HG03045 (cell line): ENCODE measurements around the gene CTU2.

Experiments
- ATAC-seq: cut with Tn5 transposase; IDR thresholded peaks from one replicate; pipeline ENCODE4 v1.9.1; 2021; ENCODE audit warnings: mild to moderate bottlenecking, moderate library complexity; ENCODE audit not compliant: unreplicated experiment

The CTU2 gene

GRCh38 chr16:88742896-88743605 lies 36.7 kb downstream of the CTU2 start:
- ATAC-seq: no peak

GRCh38 chr16:88743693-88744576 lies 37.6 kb downstream of the CTU2 start:
- no peak for ATAC-seq

GRCh38 chr16:88744577-88745521 lies 38.5 kb downstream of the CTU2 start:
- no peak for ATAC-seq

GRCh38 chr16:88746506-88746905 lies 40.2 kb downstream of the CTU2 start:
- no peak for ATAC-seq

- no peak for ATAC-seq
Observed at GRCh38 chr16:88747588-88748301, 41.4 kb downstream of the CTU2 start.

GRCh38 chr16:88748364-88748763 lies 42.1 kb downstream of the CTU2 start:
- no peak for ATAC-seq

- ATAC-seq: no peak
Observed at GRCh38 chr16:88749358-88749757, 43.1 kb downstream of the CTU2 start.

- ATAC-seq: no peak
Observed at GRCh38 chr16:88750854-88751253, 44.6 kb downstream of the CTU2 start.

GRCh38 chr16:88752386-88753002 lies 46.2 kb downstream of the CTU2 start:
- no peak for ATAC-seq

GRCh38 chr16:88753191-88753590 lies 46.9 kb downstream of the CTU2 start:
- ATAC-seq: no peak

GRCh38 chr16:88753602-88754001 lies 47.3 kb downstream of the CTU2 start:
- no peak for ATAC-seq

GRCh38 chr16:88754109-88754911 lies 48.0 kb downstream of the CTU2 start:
- no peak for ATAC-seq

- ATAC-seq: no peak
Observed at GRCh38 chr16:88754912-88755744, 48.8 kb downstream of the CTU2 start.

GRCh38 chr16:88755745-88756443 lies 49.6 kb downstream of the CTU2 start:
- ATAC-seq: no peak

GRCh38 chr16:88758227-88758943 lies 52.1 kb downstream of the CTU2 start:
- no peak for ATAC-seq

GRCh38 chr16:88758944-88759244 lies 52.6 kb downstream of the CTU2 start:
- no peak for ATAC-seq

- ATAC-seq: no peak
Observed at GRCh38 chr16:88759245-88759975, 53.1 kb downstream of the CTU2 start.
